Measurements from ENCODE around the gene FIGN. TPM values are rescaled to one million over a fixed set of nuclear protein-coding genes. Genes with fewer than 3 reads are reported as not detected.

The FIGN gene
- total RNA-seq, 1 experiment from 2014 or later, result 14.6 TPM

DNA sequence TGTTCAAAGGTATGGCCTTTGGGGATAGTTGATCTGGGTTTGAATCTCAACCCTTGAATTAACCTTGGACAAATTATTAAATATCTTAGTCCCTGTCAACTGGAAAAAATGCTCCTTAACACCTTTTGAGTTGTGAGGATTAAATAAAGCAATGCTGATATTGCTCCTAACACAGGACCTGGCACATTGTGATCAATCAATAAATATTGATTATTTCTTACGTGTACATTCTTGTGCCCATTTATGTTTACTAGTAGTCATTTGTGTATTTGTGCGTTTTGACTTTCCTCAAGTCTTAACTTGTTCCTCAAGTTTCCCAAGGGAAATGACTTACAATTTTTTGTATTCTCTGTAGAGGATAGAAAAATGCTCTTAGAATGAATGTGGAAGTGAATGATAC is 19.6 kb upstream of the FIGN start:
- Histone ChIP-seq H4K5ac (ENCODE audit: insufficient read length, low read depth, low read length) (no peak overlapping the region), H2AK5ac (ENCODE audit: insufficient read length, low read length) (no peak overlapping the region), H3K14ac (ENCODE audit: insufficient read depth, low read length) (no peak overlapping the region), H4K91ac (ENCODE audit: insufficient read length, low read depth, low read length) (no peak overlapping the region), H2BK5ac (ENCODE audit: insufficient read length, low read length) (no peak overlapping the region), H3K9ac (ENCODE audit: extremely low read depth, insufficient read length, low read length) (no peak overlapping the region), H3T11ph (ENCODE audit: low read length) (no peak overlapping the region), H3K18ac (ENCODE audit: insufficient read length, low read depth, low read length) (no peak overlapping the region), H3K27me3 (ENCODE audit: insufficient read depth, low read length) (no peaks in the 10 kb centered on the region), H3K9me3 (ENCODE audit: control insufficient read depth, low read depth, low read length) (no peaks in the 10 kb centered on the region), H3K79me1 (ENCODE audit: insufficient read depth, low read depth, low read length, poor library complexity, severe bottlenecking) (no peaks in the 10 kb centered on the region), H4K8ac (replicated peaks; ENCODE audit: insufficient read length, low read depth, low read length) (no peak overlapping the region), H3K79me2 (ENCODE audit: insufficient read depth, low read length) (no peaks in the 10 kb centered on the region), H3K27ac (ENCODE audit: insufficient read length, low read depth, low read length) (no peak overlapping the region), H2AFZ (ENCODE audit: low read length) (no peak overlapping the region), H3K23me2 (ENCODE audit: insufficient read length, low read depth, low read length, poor library complexity, severe bottlenecking) (no peaks in the 10 kb centered on the region), H2BK12ac (ENCODE audit: insufficient read length, low read depth, low read length) (no peak overlapping the region), H3K4me1 (ENCODE audit: insufficient read depth, low read length) (no peaks in the 10 kb centered on the region), H3K56ac (ENCODE audit: insufficient read length, low read depth, low read length) (no peak overlapping the region), H4K20me1 (ENCODE audit: control insufficient read depth, insufficient read depth, insufficient read length) (no peaks in the 10 kb centered on the region), H3K4me2 (ENCODE audit: insufficient read depth, insufficient read length, low read length) (no peak overlapping the region), H2BK120ac (ENCODE audit: low read depth, low read length, poor library complexity, severe bottlenecking) (no peak overlapping the region), H3K4ac (ENCODE audit: low read depth, low read length) (no peak overlapping the region), H2BK20ac (ENCODE audit: low read depth, low read length, poor library complexity, severe bottlenecking) (no peak overlapping the region), H3K23ac (ENCODE audit: insufficient read length, low read depth, low read length) (no peak overlapping the region), H2BK15ac (ENCODE audit: low read depth, low read length) (no peak overlapping the region)
- WGBS (ENCODE audit: extremely low coverage, insufficient read length, low lambda C conversion rate), result no CpG with 5 or more reads among the region's 2 CpGs
- Mint-ChIP-seq H3K27ac (no peak overlapping the region), H3K27me3 (ENCODE audit: low read depth) (no peaks in the 10 kb centered on the region), H3K4me3 (no peak overlapping the region), H3K36me3 (ENCODE audit: insufficient read depth in 1 of 3, low read depth in 3 of 3) (no peaks in the 10 kb centered on the region), H3K4me1 (peaks cover 5 to 9% of the 10 kb centered on the region in 2 experiments), H3K9me3 (no peaks in the 10 kb centered on the region)
- DNase-seq, result no peak
- TF ChIP-seq, protein P1, sequence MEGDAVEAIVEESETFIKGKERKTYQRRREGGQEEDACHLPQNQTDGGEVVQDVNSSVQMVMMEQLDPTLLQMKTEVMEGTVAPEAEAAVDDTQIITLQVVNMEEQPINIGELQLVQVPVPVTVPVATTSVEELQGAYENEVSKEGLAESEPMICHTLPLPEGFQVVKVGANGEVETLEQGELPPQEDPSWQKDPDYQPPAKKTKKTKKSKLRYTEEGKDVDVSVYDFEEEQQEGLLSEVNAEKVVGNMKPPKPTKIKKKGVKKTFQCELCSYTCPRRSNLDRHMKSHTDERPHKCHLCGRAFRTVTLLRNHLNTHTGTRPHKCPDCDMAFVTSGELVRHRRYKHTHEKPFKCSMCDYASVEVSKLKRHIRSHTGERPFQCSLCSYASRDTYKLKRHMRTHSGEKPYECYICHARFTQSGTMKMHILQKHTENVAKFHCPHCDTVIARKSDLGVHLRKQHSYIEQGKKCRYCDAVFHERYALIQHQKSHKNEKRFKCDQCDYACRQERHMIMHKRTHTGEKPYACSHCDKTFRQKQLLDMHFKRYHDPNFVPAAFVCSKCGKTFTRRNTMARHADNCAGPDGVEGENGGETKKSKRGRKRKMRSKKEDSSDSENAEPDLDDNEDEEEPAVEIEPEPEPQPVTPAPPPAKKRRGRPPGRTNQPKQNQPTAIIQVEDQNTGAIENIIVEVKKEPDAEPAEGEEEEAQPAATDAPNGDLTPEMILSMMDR (conservative IDR thresholded peaks at IDR 0.05), result no peak

Measured in H9 (cell line).